ENCODE data around the gene SCP2D1. TPM values are rescaled to one million over a fixed set of nuclear protein-coding genes. Genes with fewer than 3 reads are reported as not detected.

Gene SCP2D1
- total RNA-seq, 1 donor from 2014 or later = not detected

GRCh38 chr20:18811186-18811585 is 2.4 kb upstream of the SCP2D1 start:
- no peak for FAIRE-seq
- DNase-seq (ENCODE audit: low spot score in 2 of 2) = no peak

GRCh38 chr20:18811904-18812303 is 1.7 kb upstream of the SCP2D1 start:
- FAIRE-seq = no peak
- DNase-seq (ENCODE audit: low spot score in 2 of 2) = no peak

- DNase-seq (ENCODE audit: low spot score in 2 of 2) (no peak), FAIRE-seq (no peak)
Observed at GRCh38 chr20:18815194-18815942, 1.8 kb downstream of the SCP2D1 start.

- FAIRE-seq = no peak
- no peak for DNase-seq (ENCODE audit: low spot score in 2 of 2)
Observed at GRCh38 chr20:18822832-18823231, 9.2 kb downstream of the SCP2D1 start.

GRCh38 chr20:18831830-18832499 is 18.4 kb downstream of the SCP2D1 start:
- DNase-seq (ENCODE audit: low spot score in 2 of 2) = no peak
- FAIRE-seq = no peak

GRCh38 chr20:18832546-18833200 is 19.1 kb downstream of the SCP2D1 start:
- DNase-seq (ENCODE audit: low spot score in 2 of 2) = no peak
- FAIRE-seq = no peak

GRCh38 chr20:18835466-18836256 is 22.1 kb downstream of the SCP2D1 start:
- FAIRE-seq (no peak), DNase-seq (ENCODE audit: low spot score in 2 of 2) (no peak)

GRCh38 chr20:18837718-18838117 is 24.1 kb downstream of the SCP2D1 start:
- no peak for DNase-seq (ENCODE audit: low spot score in 2 of 2)
- no peak for FAIRE-seq

- FAIRE-seq (no peak), DNase-seq (ENCODE audit: low spot score in 2 of 2) (no peak)
Observed at GRCh38 chr20:18839507-18840247, 26.1 kb downstream of the SCP2D1 start.

GRCh38 chr20:18840248-18840645 is 26.7 kb downstream of the SCP2D1 start:
- no peak for FAIRE-seq
- DNase-seq (ENCODE audit: low spot score in 2 of 2) = no peak

- DNase-seq (ENCODE audit: low spot score in 2 of 2) = no peak
- no peak for FAIRE-seq
Observed at GRCh38 chr20:18845017-18845416, 31.4 kb downstream of the SCP2D1 start.

- DNase-seq (ENCODE audit: low spot score in 2 of 2) (no peak), FAIRE-seq (no peak)
Observed at GRCh38 chr20:18847226-18847755, 33.7 kb downstream of the SCP2D1 start.

GRCh38 chr20:18849131-18849530 is 35.5 kb downstream of the SCP2D1 start:
- no peak for DNase-seq (ENCODE audit: low spot score in 2 of 2)
- FAIRE-seq = no peak

GRCh38 chr20:18851629-18852028 is 38.0 kb downstream of the SCP2D1 start:
- no peak for DNase-seq (ENCODE audit: low spot score in 2 of 2)
- no peak for FAIRE-seq

- no peak for FAIRE-seq
- DNase-seq (ENCODE audit: low spot score in 2 of 2) = no peak
Observed at GRCh38 chr20:18852318-18852717, 38.7 kb downstream of the SCP2D1 start.

- FAIRE-seq (no peak), DNase-seq (ENCODE audit: low spot score in 2 of 2) (no peak)
Observed at GRCh38 chr20:18853216-18853615, 39.6 kb downstream of the SCP2D1 start.

GRCh38 chr20:18853946-18854646 is 40.5 kb downstream of the SCP2D1 start:
- no peak for FAIRE-seq
- DNase-seq (ENCODE audit: low spot score in 2 of 2) = no peak

GRCh38 chr20:18855882-18856281 is 42.3 kb downstream of the SCP2D1 start:
- DNase-seq (ENCODE audit: low spot score in 2 of 2) (no peak), FAIRE-seq (no peak)

- no peak for DNase-seq (ENCODE audit: low spot score in 2 of 2)
- no peak for FAIRE-seq
Observed at GRCh38 chr20:18856873-18857272, 43.3 kb downstream of the SCP2D1 start.

Data from frontal cortex (tissue), 4 donors.